Thymus (tissue), 11 donors: ENCODE results near the gene PNRC1. TPM values are rescaled to one million over a fixed set of nuclear protein-coding genes. Genes with fewer than 3 reads are reported as not detected.
"Not testable (repeated sequence)": the region's sequence is repeated elsewhere in the genome, so short reads cannot be mapped to it uniquely, and the experiment has no call there.

Experiments used
- DNase-seq, 9 donors: peaks; one replicate each; pipeline ENCODE4 v3.0.0-alpha.2; 2013; ENCODE audit warnings: low spot score in 9 of 9, low read depth in 6 of 9, missing footprints in 1 of 9
- H3K27ac ChIP-seq, 2 donors: one replicate each; pipeline ENCODE4 v1.5.1; 2013; ENCODE audit warnings: control low read depth in 1 of 2, low read depth in 1 of 2, low read length in 1 of 2, mild to moderate bottlenecking in 1 of 2, moderate library complexity in 1 of 2
- H3K27me3 ChIP-seq, 2 donors: one replicate each; pipeline ENCODE4 v1.5.1; 2013; ENCODE audit warnings: low read length in 1 of 2; ENCODE audit not compliant: control insufficient read depth in 2 of 2, insufficient read depth in 1 of 2
- H3K36me3 ChIP-seq, 2 donors: one replicate each; pipeline ENCODE4 v1.5.1; 2013; ENCODE audit warnings: low read length in 1 of 2, mild to moderate bottlenecking in 1 of 2, moderate library complexity in 1 of 2; ENCODE audit not compliant: control insufficient read depth in 2 of 2, insufficient read depth in 2 of 2
- H3K4me1 ChIP-seq, 2 donors: one replicate each; pipeline ENCODE4 v1.5.1; 2013; ENCODE audit warnings: low read length in 2 of 2; ENCODE audit not compliant: control insufficient read depth in 2 of 2, insufficient read depth in 2 of 2
- H3K4me3 ChIP-seq, 2 donors: one replicate each; pipeline ENCODE4 v1.5.1; 2013; ENCODE audit warnings: low read length in 2 of 2, control low read depth in 1 of 2, mild to moderate bottlenecking in 1 of 2
- H3K9me3 ChIP-seq, 2 donors: one replicate each; pipeline ENCODE4 v1.5.1; 2013; ENCODE audit warnings: low read length in 1 of 2, mild to moderate bottlenecking in 1 of 2; ENCODE audit not compliant: control insufficient read depth in 2 of 2, insufficient read depth in 1 of 2
- WGBS: extraction: QIAGEN DNeasy Blood & Tissue Kit; methylation state at CpG from one replicate; pipeline ENCODE4 v1.1.7; 2013; 5-methylcytosine and 5-hydroxymethylcytosine counted together
- polyA plus RNA-seq: library from polyadenylated mRNA; stranded (reverse); fragments of 200-250 nt; gene quantifications from one replicate; pipeline ENCODE4 v1.2.3, GENCODE V29; 2013
- total RNA-seq: library from RNA; stranded (reverse); fragments of 120-200 nt; gene quantifications from one replicate; pipeline ENCODE4 v1.2.4, GENCODE V29; 2013
- donor health status: healthy.

PNRC1 gene
- total and polyA plus RNA-seq, 2 donors = 114 to 230 TPM

- peaks cover 0 to 2% of the 10 kb centered on the region in 2 donors for H3K9me3 ChIP-seq
- no peak overlapping the region for H3K4me3 ChIP-seq
- no peaks in the 10 kb centered on the region for H3K27me3 ChIP-seq
- 98% methylated on average over 3 of the region's 3 CpGs for WGBS
- no peaks in the 10 kb centered on the region for H3K36me3 ChIP-seq
- no peaks in the 10 kb centered on the region for H3K4me1 ChIP-seq
- DNase-seq = no peak
- no peak overlapping the region for H3K27ac ChIP-seq
Measured at GRCh38 chr6:89110284-89110683, 29.7 kb downstream of the PNRC1 start.

DNA sequence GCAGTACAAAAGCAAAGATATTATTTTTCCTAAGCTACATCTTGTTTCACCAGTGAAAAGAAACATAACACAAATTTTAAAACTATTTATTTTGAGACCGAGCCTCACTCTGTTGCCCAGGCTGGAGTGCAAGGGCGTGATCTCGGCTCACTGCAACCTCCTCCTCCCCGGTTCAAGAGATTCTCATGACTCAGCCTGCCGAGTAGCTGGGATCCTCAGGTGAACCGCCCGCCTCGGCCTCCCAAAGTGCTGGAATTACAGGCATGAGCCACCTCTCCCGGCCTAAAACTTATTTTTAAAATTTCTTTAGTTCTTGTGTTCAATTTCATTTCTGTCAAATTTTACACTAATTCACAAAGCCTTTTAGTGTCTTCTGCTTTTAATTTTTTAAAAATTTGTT is 31.4 kb downstream of the PNRC1 start:
- H3K27me3 ChIP-seq = peaks cover 2 to 9% of the 10 kb centered on the region in 2 donors
- no peaks in the 10 kb centered on the region for H3K36me3 ChIP-seq
- H3K4me1 ChIP-seq = peaks cover 0 to 2% of the 10 kb centered on the region in 2 donors
- no peak for DNase-seq
- H3K27ac ChIP-seq = no peak overlapping the region
- 98% methylated on average over 9 of the region's 9 CpGs for WGBS
- H3K4me3 ChIP-seq = no peak overlapping the region
- H3K9me3 ChIP-seq = peaks cover 0 to 2% of the 10 kb centered on the region in 2 donors

DNA sequence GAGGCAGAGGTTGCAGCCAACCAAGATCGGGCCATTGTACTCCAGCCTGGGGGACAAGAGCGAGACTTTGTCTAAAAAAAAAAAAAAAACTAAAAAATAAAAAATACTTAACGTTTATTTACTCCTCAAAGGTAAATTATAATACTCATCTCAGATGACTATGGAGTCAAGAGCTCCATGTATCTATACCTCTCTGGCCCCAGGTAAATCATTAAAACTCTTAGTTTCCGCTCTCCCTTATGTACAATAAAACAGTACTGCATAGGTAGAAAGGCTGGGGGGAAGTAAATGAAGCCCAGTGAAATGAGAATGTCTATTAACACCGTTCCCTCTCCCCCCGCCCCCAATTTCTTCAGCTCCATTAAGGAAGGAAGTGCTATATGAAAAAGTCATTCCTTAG is 36.2 kb downstream of the PNRC1 start:
- no peak for DNase-seq
- no peak overlapping the region for H3K27ac ChIP-seq
- peaks cover 3 to 36% of the 10 kb centered on the region in 2 donors for H3K27me3 ChIP-seq
- H3K36me3 ChIP-seq = no peaks in the 10 kb centered on the region
- H3K4me3 ChIP-seq = peak overlapping the region in 1 of 2 donors; percentile 63
- peaks cover 4 to 13% of the 10 kb centered on the region in 2 donors for H3K4me1 ChIP-seq
- no peaks in the 10 kb centered on the region for H3K9me3 ChIP-seq
- 70% methylated on average over 6 of the region's 6 CpGs for WGBS

- peak in 6 of 9 donors; percentile 8 to 51 (median 20) for DNase-seq
- WGBS = under 1% methylated on average over 106 of the region's 106 CpGs
- Histone ChIP-seq H3K4me3 (peak within 1 kb of the TSS; percentile 30 to 63), H3K27ac (no peak within 1 kb of the TSS), H3K9me3 (no peaks in the 10 kb centered on the region), H3K27me3 (peaks cover 3 to 36% of the 10 kb centered on the region in 2 donors), H3K4me1 (peaks cover 4 to 13% of the 10 kb centered on the region in 2 donors), H3K36me3 (no peaks in the 10 kb centered on the region)
Measured at GRCh38 chr6:89117211-89118108, 36.9 kb downstream of the PNRC1 start, which contains the start of gene SRSF12. SRSF12 (minus strand) TSS chr6:89118071; CDS start chr6:89117887, 184 bp downstream.

GRCh38 chr6:89118931-89119330 is 38.4 kb downstream of the PNRC1 start:
- Histone ChIP-seq H3K4me1 (peaks cover 4 to 13% of the 10 kb centered on the region in 2 donors), H3K4me3 (no peak overlapping the region), H3K27ac (no peak overlapping the region), H3K27me3 (peaks cover 3 to 36% of the 10 kb centered on the region in 2 donors), H3K36me3 (no peaks in the 10 kb centered on the region), H3K9me3 (no peaks in the 10 kb centered on the region)
- WGBS = 76% methylated on average over 8 of the region's 8 CpGs
- no peak for DNase-seq

GRCh38 chr6:89120371-89120770 is 39.8 kb downstream of the PNRC1 start:
- Histone ChIP-seq H3K9me3 (no peaks in the 10 kb centered on the region), H3K4me3 (no peak overlapping the region), H3K27me3 (peaks cover 3 to 36% of the 10 kb centered on the region in 2 donors), H3K4me1 (peaks cover 4 to 13% of the 10 kb centered on the region in 2 donors), H3K27ac (no peak overlapping the region), H3K36me3 (no peaks in the 10 kb centered on the region)
- no peak for DNase-seq
- 97% methylated on average over 4 of the region's 4 CpGs for WGBS

DNA sequence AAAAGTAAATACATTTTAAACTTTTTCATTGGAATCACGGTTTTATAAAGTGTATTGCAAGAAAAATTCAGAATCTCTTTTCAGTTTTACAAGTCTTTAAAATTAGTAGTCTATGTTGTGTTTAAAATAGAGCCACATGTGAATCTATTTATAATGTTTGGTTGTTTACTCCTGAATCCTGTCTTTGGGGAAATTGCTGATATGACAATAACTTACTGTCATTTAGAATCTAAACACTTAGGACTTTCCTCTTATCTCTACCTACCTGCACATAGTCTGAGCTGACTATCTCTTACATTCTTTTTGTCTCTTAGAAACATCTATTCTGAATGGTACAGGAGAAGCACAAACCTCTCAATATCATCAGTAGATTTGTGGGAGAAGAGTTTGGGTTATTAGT is 41.4 kb downstream of the PNRC1 start:
- Histone ChIP-seq H3K9me3 (no peaks in the 10 kb centered on the region), H3K36me3 (no peaks in the 10 kb centered on the region), H3K4me3 (no peak overlapping the region), H3K27me3 (peaks cover under 1 to 27% of the 10 kb centered on the region in 2 donors), H3K4me1 (peaks cover 4 to 11% of the 10 kb centered on the region in 2 donors), H3K27ac (no peak overlapping the region)
- 95% methylated on average over 1 of the region's 1 CpG for WGBS
- DNase-seq = no peak

- H3K27ac ChIP-seq = no peak overlapping the region
- H3K4me1 ChIP-seq = peaks cover 0 to 8% of the 10 kb centered on the region in 2 donors
- peaks cover 0 to 20% of the 10 kb centered on the region in 2 donors for H3K27me3 ChIP-seq
- no peaks in the 10 kb centered on the region for H3K9me3 ChIP-seq
- no peaks in the 10 kb centered on the region for H3K36me3 ChIP-seq
- no peak overlapping the region for H3K4me3 ChIP-seq
- DNase-seq = peak in 4 of 9 donors; percentile 15 to 62 (median 26)
Measured at GRCh38 chr6:89122625-89123024, 42.1 kb downstream of the PNRC1 start.

DNA sequence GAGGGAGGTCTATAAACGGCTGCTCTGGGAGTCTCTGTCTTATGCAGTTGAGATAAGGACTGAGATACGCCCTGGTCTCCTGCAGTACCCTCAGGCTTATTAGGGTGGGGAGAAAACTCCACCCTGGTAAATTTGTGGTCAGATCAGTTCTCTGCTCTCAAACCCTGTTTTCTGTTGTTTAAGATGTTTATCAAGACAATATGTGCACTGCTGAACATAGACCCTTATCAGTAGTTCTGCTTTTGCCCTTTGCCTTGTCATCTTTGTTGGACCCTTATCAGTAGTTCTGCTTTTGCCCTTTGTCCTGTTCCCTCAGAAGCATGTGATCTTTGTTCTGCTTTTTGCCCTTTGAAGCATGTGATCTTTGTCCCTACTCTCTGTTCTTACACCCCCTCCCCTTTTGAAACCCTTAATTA is 47.7 kb downstream of the PNRC1 start:
- H3K9me3 ChIP-seq = not testable (repeated sequence)

More for the DNA sequence above, 47.7 kb downstream of the PNRC1 start:
- not testable (repeated sequence) for H3K27me3 ChIP-seq, H3K4me1 ChIP-seq, H3K36me3 ChIP-seq, H3K4me3 ChIP-seq, DNase-seq, H3K27ac ChIP-seq
- WGBS = 95% methylated on average over 2 of the region's 2 CpGs
